Bronchial epithelial cell (primary cell): ENCODE results near the gene BTN2A1. TPM values are rescaled to one million over a fixed set of nuclear protein-coding genes. Genes with fewer than 3 reads are reported as not detected.
"Not testable (repeated sequence)": the region's sequence is repeated elsewhere in the genome, so short reads cannot be mapped to it uniquely, and the experiment has no call there.

Experiments
- DNase-seq: peaks from one replicate; pipeline ENCODE4 v3.0.0-alpha.2; 2010; ENCODE audit warnings: low read depth
- FAIRE-seq: peaks from 2 replicates; lab custom pipeline; 2011; peaks lifted over from hg19 to GRCh38; lab: Jason Lieb, UNC
- H3K27me3 ChIP-seq: 2 replicates; pipeline ENCODE4 v1.5.1; 2011; ENCODE audit warnings: low read length; ENCODE audit not compliant: control insufficient read depth, insufficient read depth
- H3K36me3 ChIP-seq: 2 replicates; pipeline ENCODE4 v1.5.1; 2011; ENCODE audit warnings: low read length; ENCODE audit not compliant: control insufficient read depth, insufficient read depth
- H3K4me3 ChIP-seq: 2 replicates; pipeline ENCODE4 v1.5.1; 2011; ENCODE audit warnings: mild to moderate bottlenecking, low read depth, low read length, control low read depth
- total RNA-seq: library from RNA; depleted of rRNA; stranded (reverse); fragments of >200 nt; gene quantifications from 2 replicates; pipeline ENCODE4 v1.2.1, GENCODE V29; 2014
- TF ChIP-seq, protein P1 (sequence below): IDR thresholded peaks from 2 replicates; pipeline ENCODE4 v1.5.1; 2011; ENCODE audit warnings: mild to moderate bottlenecking, moderate library complexity, low read length, control low read depth, inconsistent platforms; ENCODE audit not compliant: insufficient read depth, severe bottlenecking

BTN2A1 gene
- total RNA-seq, 1 donor from 2014 or later, result 5.3 TPM

DNA sequence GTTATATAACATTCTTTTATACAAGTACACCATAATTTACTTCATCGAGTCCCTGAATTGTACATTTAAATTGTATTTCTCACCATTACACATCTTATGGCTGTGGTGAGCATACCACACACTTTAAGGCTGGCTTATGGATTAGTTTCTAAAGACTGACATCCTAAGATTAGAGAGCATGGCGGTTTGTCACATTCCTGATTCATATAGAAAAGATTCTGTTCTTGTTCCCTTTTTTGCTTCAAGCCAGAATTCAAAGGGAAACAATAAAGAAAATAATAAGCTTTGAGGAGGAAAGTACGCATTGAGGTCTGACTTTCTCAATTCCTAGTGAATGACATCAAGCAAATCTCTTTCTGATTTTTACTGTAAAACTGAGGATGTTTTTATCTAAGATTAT lies 44.9 kb downstream of the BTN2A1 start:
- H3K4me3 ChIP-seq, result no peak overlapping the region
- TF ChIP-seq, protein P1, sequence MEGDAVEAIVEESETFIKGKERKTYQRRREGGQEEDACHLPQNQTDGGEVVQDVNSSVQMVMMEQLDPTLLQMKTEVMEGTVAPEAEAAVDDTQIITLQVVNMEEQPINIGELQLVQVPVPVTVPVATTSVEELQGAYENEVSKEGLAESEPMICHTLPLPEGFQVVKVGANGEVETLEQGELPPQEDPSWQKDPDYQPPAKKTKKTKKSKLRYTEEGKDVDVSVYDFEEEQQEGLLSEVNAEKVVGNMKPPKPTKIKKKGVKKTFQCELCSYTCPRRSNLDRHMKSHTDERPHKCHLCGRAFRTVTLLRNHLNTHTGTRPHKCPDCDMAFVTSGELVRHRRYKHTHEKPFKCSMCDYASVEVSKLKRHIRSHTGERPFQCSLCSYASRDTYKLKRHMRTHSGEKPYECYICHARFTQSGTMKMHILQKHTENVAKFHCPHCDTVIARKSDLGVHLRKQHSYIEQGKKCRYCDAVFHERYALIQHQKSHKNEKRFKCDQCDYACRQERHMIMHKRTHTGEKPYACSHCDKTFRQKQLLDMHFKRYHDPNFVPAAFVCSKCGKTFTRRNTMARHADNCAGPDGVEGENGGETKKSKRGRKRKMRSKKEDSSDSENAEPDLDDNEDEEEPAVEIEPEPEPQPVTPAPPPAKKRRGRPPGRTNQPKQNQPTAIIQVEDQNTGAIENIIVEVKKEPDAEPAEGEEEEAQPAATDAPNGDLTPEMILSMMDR, result no peak
- no peaks in the 10 kb centered on the region for H3K36me3 ChIP-seq
- peaks cover 16% of the 10 kb centered on the region for H3K27me3 ChIP-seq
- FAIRE-seq (no peak), DNase-seq (no peak)

DNA sequence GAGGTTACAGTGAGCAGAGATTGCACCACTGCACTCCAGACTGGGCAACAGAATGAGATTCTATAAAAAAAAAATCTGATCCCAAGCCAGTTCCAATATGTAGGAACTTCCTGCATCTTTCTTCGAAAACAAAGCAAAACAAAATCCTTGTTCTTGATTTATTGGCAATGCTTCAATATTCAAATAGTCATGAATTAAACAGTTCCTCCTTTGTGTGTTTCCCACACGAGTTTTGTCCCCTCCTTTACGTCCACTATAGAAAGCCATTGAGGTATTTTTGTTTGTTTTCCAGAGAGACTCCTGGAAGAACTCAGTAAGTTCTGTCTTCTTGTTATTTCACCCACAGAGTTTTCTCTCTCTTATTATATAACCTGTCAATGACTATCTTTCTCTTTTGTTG lies 49.9 kb downstream of the BTN2A1 start:
- no peak for FAIRE-seq
- DNase-seq, result no peak
- no peaks in the 10 kb centered on the region for H3K36me3 ChIP-seq
- peaks cover 3% of the 10 kb centered on the region for H3K27me3 ChIP-seq
- H3K4me3 ChIP-seq, result no peak overlapping the region
- TF ChIP-seq, protein P1, result no peak

DNA sequence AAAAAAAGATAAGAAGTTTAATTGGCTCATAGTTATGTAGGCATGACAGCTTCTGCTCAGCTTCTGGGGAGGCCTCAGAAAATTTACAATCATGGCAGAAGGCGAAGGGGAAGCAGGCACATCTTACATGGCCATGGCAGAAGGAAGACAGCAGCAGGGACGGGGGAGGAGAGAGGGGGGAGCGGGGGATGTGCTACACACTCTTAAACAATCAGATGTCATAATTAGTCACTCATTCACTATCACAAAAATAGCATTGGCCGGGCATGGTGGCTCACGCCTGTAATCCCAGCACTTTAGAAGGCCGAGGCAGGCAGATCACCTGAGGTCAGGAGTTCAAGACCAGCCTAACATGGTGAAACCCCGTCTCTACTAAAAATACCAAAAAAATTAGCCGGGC lies 53.3 kb downstream of the BTN2A1 start:
- H3K27me3 ChIP-seq, H3K36me3 ChIP-seq, FAIRE-seq, H3K4me3 ChIP-seq: not testable (repeated sequence)
- DNase-seq, result peak; percentile 46

DNA sequence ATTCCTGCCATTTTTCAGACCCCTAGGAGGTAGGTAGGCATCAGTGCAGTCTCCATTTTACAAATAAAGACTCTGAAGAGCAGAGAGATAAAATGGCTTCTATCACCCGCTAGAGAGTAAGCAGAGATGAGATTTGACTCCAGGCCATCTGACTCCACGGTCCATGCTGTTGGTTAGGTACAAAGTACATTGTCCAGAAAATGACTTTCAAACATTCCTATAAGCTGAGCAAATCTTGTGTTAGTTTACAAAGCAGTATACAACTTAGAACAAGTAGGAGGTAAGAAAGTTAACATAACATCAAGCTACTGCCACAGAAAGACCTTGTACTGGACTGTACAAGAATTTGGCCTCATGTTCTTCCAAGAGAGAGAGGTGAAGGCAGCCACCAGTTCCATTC lies 57.2 kb downstream of the BTN2A1 start:
- TF ChIP-seq, protein P1, result no peak
- DNase-seq, result no peak
- FAIRE-seq, result no peak
- H3K4me3 ChIP-seq, result no peak overlapping the region
- no peaks in the 10 kb centered on the region for H3K36me3 ChIP-seq
- H3K27me3 ChIP-seq, result no peaks in the 10 kb centered on the region

DNA sequence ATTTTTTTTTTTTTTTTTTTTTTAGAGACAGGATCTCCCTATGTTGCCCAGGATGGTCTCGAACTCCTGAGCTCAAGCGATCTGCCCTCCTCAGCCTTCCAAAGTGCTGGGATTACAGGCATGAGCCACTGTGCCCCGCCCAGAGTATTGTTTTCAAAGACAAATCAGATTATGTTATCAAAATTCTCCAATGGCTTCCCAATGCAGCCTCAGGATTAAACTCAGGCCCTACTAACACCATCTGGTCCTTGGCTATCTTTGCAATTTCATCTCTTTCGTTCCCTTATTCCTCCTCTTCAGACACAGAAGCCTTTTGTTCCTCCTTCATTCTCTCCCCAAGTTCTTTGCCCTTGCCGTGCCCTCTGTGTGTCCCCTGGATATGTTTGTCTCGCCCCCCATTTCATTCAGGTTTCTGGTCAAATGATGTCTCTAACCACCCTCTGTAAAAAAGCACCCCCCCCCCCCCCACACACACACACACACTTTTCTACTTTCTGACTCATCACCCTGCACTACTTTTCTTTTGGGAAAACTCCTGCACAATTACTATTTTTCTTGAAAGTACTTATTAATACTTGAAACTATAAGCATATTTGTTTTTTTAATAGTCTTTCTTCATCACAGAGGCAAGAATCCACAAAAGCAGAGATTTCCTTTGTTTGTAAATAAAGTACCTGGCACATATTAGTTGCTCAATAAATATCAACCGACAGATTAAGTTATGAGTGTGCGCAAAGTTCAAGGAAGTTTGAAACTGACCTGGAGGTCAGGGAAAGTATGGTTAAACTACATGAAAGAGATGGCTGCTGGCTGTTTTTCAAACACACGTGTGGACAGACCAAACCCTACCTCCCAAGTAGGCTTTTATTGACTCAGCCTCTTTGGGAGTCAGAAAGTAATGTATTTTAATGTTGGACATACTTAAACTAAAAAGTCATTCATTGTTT lies 59.0 kb downstream of the BTN2A1 start:
- H3K36me3 ChIP-seq, result no peaks in the 10 kb centered on the region
- DNase-seq (no peak), FAIRE-seq (no peak)
- no peaks in the 10 kb centered on the region for H3K27me3 ChIP-seq
- TF ChIP-seq, protein P1, result no peak
- no peak overlapping the region for H3K4me3 ChIP-seq

Other genes with a start within 250 kb of the BTN2A1 start
- gene BTN3A2, start 92.8 kb upstream of the BTN2A1 start, total RNA-seq, result 0.51 and 1.3 TPM in 2 replicates
- 3.2 and 4.7 TPM in 2 replicates for gene BTN2A2, start 74.8 kb upstream of the BTN2A1 start, total RNA-seq
- 2.0 and 3.9 TPM in 2 replicates for gene BTN3A1, start 55.7 kb upstream of the BTN2A1 start, total RNA-seq
- gene BTN3A3, start 17.5 kb upstream of the BTN2A1 start, total RNA-seq, result 1.2 and 1.6 TPM in 2 replicates
- gene BTN1A1, start 42.3 kb downstream of the BTN2A1 start, total RNA-seq, result not detected in 2 replicates
- 59.5 and 94.0 TPM in 2 replicates for gene HMGN4, start 80.4 kb downstream of the BTN2A1 start, total RNA-seq
- 16.1 and 16.8 TPM in 2 replicates for gene ABT1, start 139.0 kb downstream of the BTN2A1 start, total RNA-seq
- 13.7 and 16.8 TPM in 2 replicates for gene ZNF322, start 201.8 kb downstream of the BTN2A1 start, total RNA-seq